ENCODE measurements around the gene CCR7.

Gene CCR7

GRCh38 chr17:40564195-40564882 is 933 bp downstream of the CCR7 start:
- no peak for TF ChIP-seq CTCF (conservative IDR thresholded peaks at IDR 0.05; ENCODE audit: low read length)
- H3K4me3 ChIP-seq (ENCODE audit: low read length) = no peak overlapping the region
- no peak for DNase-seq (ENCODE audit: low read depth)

GRCh38 chr17:40563220-40564052 is 1.8 kb downstream of the CCR7 start:
- DNase-seq (ENCODE audit: low read depth) = no peak
- TF ChIP-seq CTCF (conservative IDR thresholded peaks at IDR 0.05; ENCODE audit: low read length) = no peak
- H3K4me3 ChIP-seq (ENCODE audit: low read length) = no peak overlapping the region

- no peak for TF ChIP-seq CTCF (conservative IDR thresholded peaks at IDR 0.05; ENCODE audit: low read length)
- no peak for DNase-seq (ENCODE audit: low read depth)
Observed at GRCh38 chr17:40562838-40563219, 2.4 kb downstream of the CCR7 start.

GRCh38 chr17:40561871-40562611 is 3.2 kb downstream of the CCR7 start:
- H3K4me3 ChIP-seq (ENCODE audit: low read length) = no peak overlapping the region
- TF ChIP-seq CTCF (conservative IDR thresholded peaks at IDR 0.05; ENCODE audit: low read length) = peak; percentile 30
- DNase-seq (ENCODE audit: low read depth) = no peak

More at GRCh38 chr17:40562838-40563219, 2.4 kb downstream of the CCR7 start:
- H3K4me3 ChIP-seq (ENCODE audit: low read length) = no peak overlapping the region

- no peak overlapping the region for H3K4me3 ChIP-seq (ENCODE audit: low read length)
- DNase-seq (ENCODE audit: low read depth) = no peak
- TF ChIP-seq CTCF (conservative IDR thresholded peaks at IDR 0.05; ENCODE audit: low read length) = no peak
Observed at GRCh38 chr17:40561294-40561870, 3.9 kb downstream of the CCR7 start.

- H3K4me3 ChIP-seq (ENCODE audit: low read length) = peak overlapping the region; percentile 39
- peak; percentile 41 for DNase-seq (ENCODE audit: low read depth)
Observed at GRCh38 chr17:40560592-40561293, 4.5 kb downstream of the CCR7 start.

More at GRCh38 chr17:40560592-40561293, 4.5 kb downstream of the CCR7 start:
- TF ChIP-seq CTCF (conservative IDR thresholded peaks at IDR 0.05; ENCODE audit: low read length) = no peak
